GM18873 (cell line): ENCODE data around the gene GRAP.
"Not testable (repeated sequence)": the region's sequence is repeated elsewhere in the genome, so short reads cannot be mapped to it uniquely, and the experiment has no call there.

Experiments used
- ATAC-seq: cut with Tn5 transposase; IDR thresholded peaks from one replicate; pipeline ENCODE4 v1.9.1; 2021; ENCODE audit warnings: mild to moderate bottlenecking, moderate library complexity, moderate number of reproducible peaks; ENCODE audit not compliant: unreplicated experiment, low FRiP score

The GRAP gene

GRCh38 chr17:19043032-19043431, 3.7 kb downstream of the GRAP start:
- ATAC-seq, result not testable (repeated sequence)

- not testable (repeated sequence) for ATAC-seq
Measured at GRCh38 chr17:19042369-19042768, 4.4 kb downstream of the GRAP start.

GRCh38 chr17:19041871-19042270, 4.9 kb downstream of the GRAP start:
- not testable (repeated sequence) for ATAC-seq

- not testable (repeated sequence) for ATAC-seq
Measured at GRCh38 chr17:19040350-19040749, 6.4 kb downstream of the GRAP start.

- ATAC-seq, result not testable (repeated sequence)
Measured at GRCh38 chr17:19038730-19039129, 8.0 kb downstream of the GRAP start.

GRCh38 chr17:19038007-19038406, 8.8 kb downstream of the GRAP start:
- ATAC-seq, result not testable (repeated sequence)

GRCh38 chr17:19037547-19037946, 9.2 kb downstream of the GRAP start:
- not testable (repeated sequence) for ATAC-seq

GRCh38 chr17:19036186-19036585, 10.6 kb downstream of the GRAP start:
- ATAC-seq, result not testable (repeated sequence)

GRCh38 chr17:19032377-19032988, 14.3 kb downstream of the GRAP start:
- not testable (repeated sequence) for ATAC-seq

- not testable (repeated sequence) for ATAC-seq
Measured at GRCh38 chr17:19031729-19032128, 15.0 kb downstream of the GRAP start.

- ATAC-seq, result not testable (repeated sequence)
Measured at GRCh38 chr17:19030771-19031449, 15.8 kb downstream of the GRAP start.

GRCh38 chr17:19029740-19030139, 17.0 kb downstream of the GRAP start:
- not testable (repeated sequence) for ATAC-seq

- not testable (repeated sequence) for ATAC-seq
Measured at GRCh38 chr17:19028671-19029070, 18.1 kb downstream of the GRAP start.

GRCh38 chr17:19024101-19025078, 22.4 kb downstream of the GRAP start:
- no peak for ATAC-seq

GRCh38 chr17:19023209-19023999, 23.4 kb downstream of the GRAP start:
- no peak for ATAC-seq

- ATAC-seq, result no peak
Measured at GRCh38 chr17:19022747-19023146, 24.0 kb downstream of the GRAP start.

- no peak for ATAC-seq
Measured at GRCh38 chr17:19022128-19022527, 24.6 kb downstream of the GRAP start.

- no peak for ATAC-seq
Measured at GRCh38 chr17:19021622-19022083, 25.1 kb downstream of the GRAP start.

GRCh38 chr17:19021011-19021621, 25.6 kb downstream of the GRAP start:
- ATAC-seq, result not testable (repeated sequence)

- ATAC-seq, result no peak
Measured at GRCh38 chr17:19020016-19020415, 26.7 kb downstream of the GRAP start.
